ENCODE data around the gene KRT71.

DNA sequence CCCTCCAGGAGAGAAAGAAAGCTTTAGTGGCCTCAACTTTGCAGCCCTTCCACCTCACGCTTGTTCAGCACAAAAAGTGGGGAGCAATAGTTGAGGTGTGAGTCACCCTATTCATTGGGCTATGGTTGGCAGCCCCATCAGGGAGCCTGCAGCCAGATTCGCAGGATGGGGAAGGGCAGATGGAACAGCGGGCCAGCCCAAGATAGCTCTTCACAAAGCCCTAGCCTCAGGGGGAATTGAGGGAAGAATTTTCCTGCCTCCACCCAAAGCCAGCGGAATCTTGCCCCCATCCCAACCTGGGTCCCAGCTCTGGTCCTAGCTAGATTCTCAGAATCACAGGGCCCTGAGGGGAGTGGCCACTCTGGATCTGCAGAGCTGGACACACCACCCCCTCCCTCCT is 29.1 kb downstream of the KRT71 start:
- TF ChIP-seq, protein P1, sequence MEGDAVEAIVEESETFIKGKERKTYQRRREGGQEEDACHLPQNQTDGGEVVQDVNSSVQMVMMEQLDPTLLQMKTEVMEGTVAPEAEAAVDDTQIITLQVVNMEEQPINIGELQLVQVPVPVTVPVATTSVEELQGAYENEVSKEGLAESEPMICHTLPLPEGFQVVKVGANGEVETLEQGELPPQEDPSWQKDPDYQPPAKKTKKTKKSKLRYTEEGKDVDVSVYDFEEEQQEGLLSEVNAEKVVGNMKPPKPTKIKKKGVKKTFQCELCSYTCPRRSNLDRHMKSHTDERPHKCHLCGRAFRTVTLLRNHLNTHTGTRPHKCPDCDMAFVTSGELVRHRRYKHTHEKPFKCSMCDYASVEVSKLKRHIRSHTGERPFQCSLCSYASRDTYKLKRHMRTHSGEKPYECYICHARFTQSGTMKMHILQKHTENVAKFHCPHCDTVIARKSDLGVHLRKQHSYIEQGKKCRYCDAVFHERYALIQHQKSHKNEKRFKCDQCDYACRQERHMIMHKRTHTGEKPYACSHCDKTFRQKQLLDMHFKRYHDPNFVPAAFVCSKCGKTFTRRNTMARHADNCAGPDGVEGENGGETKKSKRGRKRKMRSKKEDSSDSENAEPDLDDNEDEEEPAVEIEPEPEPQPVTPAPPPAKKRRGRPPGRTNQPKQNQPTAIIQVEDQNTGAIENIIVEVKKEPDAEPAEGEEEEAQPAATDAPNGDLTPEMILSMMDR (IDR thresholded peaks at IDR 0.05 in 4 of 5, conservative IDR thresholded peaks at IDR 0.05 in 1 of 5): no peak
- no peak for TF ChIP-seq POLR2A (IDR thresholded peaks at IDR 0.05)
